HepG2 (cell line): ENCODE results near the gene ANXA6.

Experiments used
- FOXM1 ChIP-seq: sonication (generic); formaldehyde crosslinking; IDR thresholded peaks from 2 replicates; pipeline ENCODE4 v1.5.0; 2020; ENCODE audit warnings: missing genetic modification reagents
- FOXP4 ChIP-seq: sonication (generic); formaldehyde crosslinking; IDR thresholded peaks from 2 replicates; pipeline ENCODE4 v1.4.0; 2020; ENCODE audit warnings: missing genetic modification reagents
- HNRNPH1 ChIP-seq: fragments of 200-400 bp; formaldehyde crosslinking; optimal IDR thresholded peaks from 2 replicates; pipeline ENCODE3; 2017; ENCODE audit warnings: mild to moderate bottlenecking, low read depth, low read length
- MYC ChIP-seq: sonication (generic); formaldehyde crosslinking; IDR thresholded peaks from 2 replicates; pipeline ENCODE4 v1.9.0; 2021; ENCODE audit warnings: missing genetic modification reagents, borderline replicate concordance
- NFE2 ChIP-seq: sonication (generic); formaldehyde crosslinking; IDR thresholded peaks from 2 replicates; pipeline ENCODE4 v1.4.0; 2020; ENCODE audit warnings: missing genetic modification reagents
- NR1H2 ChIP-seq: sonication (generic); formaldehyde crosslinking; IDR thresholded peaks from 2 replicates; pipeline ENCODE4 v1.8.1; 2022; ENCODE audit warnings: low read depth, missing genetic modification reagents, borderline replicate concordance
- NR3C1 ChIP-seq: sonication (generic); formaldehyde crosslinking; IDR thresholded peaks from 2 replicates; pipeline ENCODE4 v1.4.0; 2020; ENCODE audit warnings: missing genetic modification reagents
- POLR2A ChIP-seq, 2 experiments: IDR thresholded peaks; 2 replicates each; pipeline ENCODE4 v1.6.1; 2011; ENCODE audit warnings: low read depth in 2 of 2, low read length in 2 of 2, mild to moderate bottlenecking in 1 of 2, moderate library complexity in 1 of 2; ENCODE audit not compliant: insufficient read depth in 1 of 2
- TCF7L2 ChIP-seq: IDR thresholded peaks from 2 replicates; pipeline ENCODE4 v1.6.1; 2011; ENCODE audit warnings: mild to moderate bottlenecking, low read depth, low read length, moderate library complexity
- ZNF460 ChIP-seq: sonication (generic); formaldehyde crosslinking; IDR thresholded peaks from 2 replicates; pipeline ENCODE4 v1.5.1; 2020; ENCODE audit warnings: missing genetic modification reagents, mild to moderate bottlenecking, borderline replicate concordance
- ZNF776 ChIP-seq: sonication (generic); formaldehyde crosslinking; IDR thresholded peaks from 2 replicates; pipeline ENCODE4 v1.4.0; 2020; ENCODE audit warnings: mild to moderate bottlenecking, missing genetic modification reagents

- TF ChIP-seq NR1H2 (no peak), NFE2 (CRISPR knock-in tag) (no peak), FOXM1 (CRISPR knock-in tag) (no peak), POLR2A (IDR thresholded peaks at IDR 0.05; ENCODE audit: insufficient read depth in 1 of 2, low read depth in 2 of 2, low read length in 2 of 2) (no peak), MYC (no peak; the same call in 1 of the 2 replicates), HNRNPH1 (no peak), ZNF460 (CRISPR knock-in tag) (no peak), ZNF776 (CRISPR knock-in tag) (no peak), NR3C1 (CRISPR knock-in tag) (no peak), TCF7L2 (no peak), FOXP4 (CRISPR knock-in tag) (no peak)
Observed at GRCh38 chr5:151126199-151126645, 31.4 kb downstream of the ANXA6 start.
